ENCODE measurements around the gene IL4.

Gene IL4

DNA sequence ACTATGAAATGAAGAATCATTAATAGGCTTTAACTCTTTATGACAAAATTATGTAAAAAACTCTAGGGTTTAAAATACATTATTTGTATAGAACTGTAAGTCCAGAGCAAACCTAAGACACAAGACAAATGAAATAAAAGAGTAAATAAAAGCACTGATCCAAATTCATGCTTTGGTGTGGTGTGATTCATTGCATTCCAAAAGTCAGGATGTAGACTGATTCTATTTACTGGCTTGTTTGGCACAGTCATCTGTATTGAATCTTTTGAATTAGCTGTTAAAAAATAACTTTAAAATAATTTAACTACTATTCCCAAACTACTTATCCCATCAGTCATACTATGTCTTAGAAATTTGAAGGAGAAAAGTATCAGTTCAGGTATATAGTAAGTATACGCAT lies 31.1 kb downstream of the IL4 start:
- no peak for DNase-seq

GRCh38 chr5:132708645-132709044 lies 34.9 kb downstream of the IL4 start:
- DNase-seq, result no peak

- DNase-seq, result no peak
Observed at GRCh38 chr5:132714456-132715307, 40.9 kb downstream of the IL4 start.

DNA sequence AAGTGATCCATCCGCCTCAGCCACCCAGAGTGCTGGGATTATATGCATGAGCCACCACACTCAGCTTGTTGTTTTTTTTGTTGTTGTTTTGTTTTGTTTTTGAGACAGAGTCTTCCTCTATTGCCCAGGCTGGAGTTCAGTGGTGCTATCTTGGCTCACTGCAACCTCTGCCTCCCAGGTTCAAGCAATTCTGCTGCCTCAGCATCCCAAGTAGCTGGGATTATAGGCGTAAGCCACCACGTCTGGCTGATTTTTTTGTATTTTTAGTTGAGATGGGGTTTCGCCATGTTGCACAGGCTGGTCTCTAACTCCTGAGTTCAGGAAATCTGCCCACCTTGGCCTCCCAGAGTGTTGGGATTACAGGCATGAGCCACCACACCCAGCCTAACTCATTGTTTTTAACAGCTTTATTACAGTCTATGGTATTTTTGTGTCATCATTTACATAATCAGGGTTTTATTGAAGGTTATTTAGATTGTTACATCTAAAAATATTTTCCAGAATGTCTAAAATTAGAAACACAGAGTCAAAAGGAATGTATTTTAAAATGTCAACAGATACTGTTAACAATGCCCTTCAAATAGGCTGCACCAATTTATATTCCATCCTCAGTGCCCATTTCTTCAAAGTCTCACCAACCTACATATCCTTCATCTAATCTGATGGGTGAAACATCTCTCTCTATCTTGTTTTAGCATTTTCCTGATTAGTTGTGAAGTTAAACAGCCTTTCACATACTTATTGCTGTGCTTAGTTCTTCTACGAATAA lies 44.9 kb downstream of the IL4 start:
- DNase-seq, result no peak

GRCh38 chr5:132725745-132726144 lies 52.0 kb downstream of the IL4 start:
- DNase-seq, result no peak

DNA sequence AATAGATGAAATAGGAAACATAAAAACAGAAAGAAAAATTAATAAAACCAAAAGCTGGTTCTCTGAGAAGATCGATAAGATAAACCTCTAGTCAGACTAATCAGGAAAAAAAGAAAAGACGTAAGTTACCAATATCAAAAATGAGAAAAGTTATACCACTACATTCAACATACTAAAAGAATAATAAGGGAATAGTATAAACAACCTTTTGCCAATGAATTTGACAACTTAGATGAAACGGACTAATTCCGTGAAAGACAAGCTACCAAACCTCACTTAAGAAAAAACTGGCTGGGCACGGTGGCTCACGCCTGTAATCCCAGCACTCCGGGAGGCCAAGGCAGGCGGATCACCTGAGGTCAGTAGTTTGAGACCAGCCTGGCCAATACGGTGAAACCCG lies 56.1 kb downstream of the IL4 start:
- DNase-seq, result no peak
